ENCODE data around the gene BLOC1S5. TPM values are rescaled to one million over a fixed set of nuclear protein-coding genes. Genes with fewer than 3 reads are reported as not detected.
"Not testable (repeated sequence)": the region's sequence is repeated elsewhere in the genome, so short reads cannot be mapped to it uniquely, and the experiment has no call there.

The BLOC1S5 gene
- total RNA-seq, 1 donor = 7.1 TPM

GRCh38 chr6:7999201-7999600, 65.0 kb downstream of the BLOC1S5 start:
- Histone ChIP-seq H3K4me3 (ENCODE audit: low read length) (no peak overlapping the region), H3K27me3 (ENCODE audit: insufficient read depth, low read length) (no peaks in the 10 kb centered on the region), H3K4me1 (ENCODE audit: insufficient read depth, low read length) (no peaks in the 10 kb centered on the region), H3K9me3 (ENCODE audit: low read depth, low read length) (no peaks in the 10 kb centered on the region)

DNA sequence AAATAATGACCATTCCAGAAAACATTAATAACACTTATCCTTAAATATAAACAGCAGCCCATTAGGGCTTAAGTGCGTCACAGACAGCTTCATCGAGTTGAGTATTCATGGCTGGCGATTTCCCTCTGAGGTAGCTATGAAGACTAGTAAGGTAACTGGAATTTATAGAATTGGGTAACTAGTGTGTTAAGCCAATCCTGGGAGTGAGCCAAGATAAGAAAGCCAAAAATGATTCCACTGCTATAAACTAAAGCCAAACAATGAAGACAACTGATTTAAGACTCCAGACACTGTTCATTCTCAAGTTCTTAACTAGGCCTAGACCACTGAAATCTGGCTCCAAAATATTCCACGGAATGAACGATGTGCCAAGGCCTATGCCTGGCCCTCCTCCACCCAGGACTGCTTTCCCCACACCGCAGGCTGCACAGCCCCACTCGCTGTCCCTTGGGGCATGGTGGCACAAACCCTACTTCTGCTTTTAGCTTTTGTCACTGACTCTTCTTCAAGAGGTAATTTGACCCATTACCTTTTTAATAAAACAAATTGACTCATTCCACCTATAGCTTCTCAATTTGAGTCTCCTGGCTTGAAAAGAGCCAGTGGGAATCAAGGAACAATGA, 66.0 kb downstream of the BLOC1S5 start:
- Histone ChIP-seq H3K9me3 (ENCODE audit: low read depth, low read length) (no peaks in the 10 kb centered on the region), H3K4me3 (ENCODE audit: low read length) (no peak overlapping the region), H3K27me3 (ENCODE audit: insufficient read depth, low read length) (no peaks in the 10 kb centered on the region), H3K4me1 (ENCODE audit: insufficient read depth, low read length) (no peaks in the 10 kb centered on the region)

DNA sequence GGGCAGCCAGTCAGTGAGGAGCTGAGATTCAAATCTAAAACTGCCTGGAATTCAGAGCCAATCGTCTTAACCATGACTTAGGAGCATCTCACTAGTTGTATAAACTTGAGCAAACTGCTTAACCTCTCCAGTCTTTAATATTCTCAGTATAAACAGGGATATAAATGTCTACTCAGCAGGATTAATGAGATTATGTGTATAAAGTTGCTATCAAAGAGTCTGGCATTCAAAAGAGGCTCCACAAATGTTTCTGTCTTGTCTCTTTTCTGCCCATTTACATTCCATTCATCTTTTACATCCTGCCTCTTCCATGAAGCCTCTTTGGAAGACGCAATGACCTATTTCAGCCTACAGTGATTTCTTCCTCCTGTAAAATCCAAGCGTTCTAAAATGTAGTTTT, 66.9 kb downstream of the BLOC1S5 start:
- Histone ChIP-seq H3K4me3 (ENCODE audit: low read length) (no peak overlapping the region), H3K4me1 (ENCODE audit: insufficient read depth, low read length) (no peaks in the 10 kb centered on the region), H3K27me3 (ENCODE audit: insufficient read depth, low read length) (no peaks in the 10 kb centered on the region), H3K9me3 (ENCODE audit: low read depth, low read length) (no peaks in the 10 kb centered on the region)

GRCh38 chr6:7996538-7997111, 67.6 kb downstream of the BLOC1S5 start:
- H3K9me3 ChIP-seq (ENCODE audit: low read depth, low read length) = no peaks in the 10 kb centered on the region
- H3K4me3 ChIP-seq (ENCODE audit: low read length) = no peak overlapping the region
- H3K4me1 ChIP-seq (ENCODE audit: insufficient read depth, low read length) = no peaks in the 10 kb centered on the region
- no peaks in the 10 kb centered on the region for H3K27me3 ChIP-seq (ENCODE audit: insufficient read depth, low read length)

- H3K4me1 ChIP-seq (ENCODE audit: insufficient read depth, low read length) = no peaks in the 10 kb centered on the region
- H3K4me3 ChIP-seq (ENCODE audit: low read length) = no peak overlapping the region
- H3K9me3 ChIP-seq (ENCODE audit: low read depth, low read length) = no peaks in the 10 kb centered on the region
- no peaks in the 10 kb centered on the region for H3K27me3 ChIP-seq (ENCODE audit: insufficient read depth, low read length)
Measured at GRCh38 chr6:7993952-7994351, 70.2 kb downstream of the BLOC1S5 start.

- H3K9me3 ChIP-seq (ENCODE audit: low read depth, low read length) = no peaks in the 10 kb centered on the region
- no peak overlapping the region for H3K4me3 ChIP-seq (ENCODE audit: low read length)
- no peaks in the 10 kb centered on the region for H3K27me3 ChIP-seq (ENCODE audit: insufficient read depth, low read length)
- no peaks in the 10 kb centered on the region for H3K4me1 ChIP-seq (ENCODE audit: insufficient read depth, low read length)
Measured at GRCh38 chr6:7993399-7993798, 70.8 kb downstream of the BLOC1S5 start.

DNA sequence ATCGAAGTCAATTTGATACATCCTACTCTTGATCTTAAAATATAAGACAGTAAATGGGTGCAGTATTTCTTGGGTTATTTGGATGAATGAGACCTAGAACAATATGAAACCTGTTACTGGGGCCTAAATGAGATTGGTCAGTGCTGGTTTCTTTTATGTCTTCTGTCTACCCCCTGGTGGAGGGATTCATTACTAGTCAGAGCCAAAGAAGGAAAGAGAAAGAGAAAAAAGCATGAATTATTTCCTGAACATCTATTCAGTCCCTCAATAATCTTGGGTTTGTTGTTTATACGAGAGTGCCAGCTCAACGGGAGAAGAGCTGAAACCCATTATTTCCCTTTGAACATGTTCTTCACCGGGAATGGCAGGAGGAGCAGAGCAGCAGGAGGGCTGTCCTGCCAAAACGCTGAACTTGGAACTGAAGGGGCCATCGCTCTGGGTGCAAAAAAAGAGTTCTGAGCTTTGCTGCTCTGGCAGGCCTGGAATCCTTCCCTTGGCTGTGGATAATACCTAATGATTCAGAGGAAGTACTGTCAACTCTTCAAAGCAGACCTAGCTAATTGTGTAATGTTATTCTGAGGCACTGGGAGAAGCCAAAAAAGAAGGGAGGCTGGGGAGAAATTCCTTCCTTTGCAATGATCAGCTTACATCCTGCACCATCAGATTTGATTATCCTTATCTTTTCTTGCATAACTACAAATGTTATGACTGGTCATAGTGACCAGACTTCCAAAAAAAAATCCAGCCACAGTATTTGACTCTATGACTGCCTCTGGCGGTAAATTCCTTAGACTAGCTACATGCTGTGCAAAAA, 72.0 kb downstream of the BLOC1S5 start:
- Histone ChIP-seq H3K4me3 (ENCODE audit: low read length) (no peak overlapping the region), H3K27me3 (ENCODE audit: insufficient read depth, low read length) (no peaks in the 10 kb centered on the region), H3K4me1 (ENCODE audit: insufficient read depth, low read length) (no peaks in the 10 kb centered on the region), H3K9me3 (ENCODE audit: low read depth, low read length) (no peaks in the 10 kb centered on the region)

DNA sequence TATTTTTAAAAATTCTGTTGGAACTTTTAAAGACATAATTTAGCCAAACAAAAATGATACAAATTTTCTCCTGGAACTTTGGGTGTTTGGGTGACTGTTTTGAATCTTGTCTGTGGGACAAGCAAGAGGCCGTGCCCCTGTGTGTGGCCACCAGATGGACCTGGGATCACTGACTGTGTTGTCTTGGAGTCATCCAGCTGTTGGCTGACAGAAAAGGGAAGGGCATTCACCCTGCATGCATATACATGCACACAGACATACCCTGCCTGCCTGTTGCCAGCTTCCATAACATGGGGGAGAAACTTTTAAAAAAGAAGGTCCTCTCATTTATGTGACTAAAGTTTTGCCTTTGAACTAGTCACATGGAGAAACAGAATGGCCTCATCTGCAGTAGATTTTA, 72.7 kb downstream of the BLOC1S5 start:
- H3K9me3 ChIP-seq (ENCODE audit: low read depth, low read length) = no peaks in the 10 kb centered on the region
- H3K4me1 ChIP-seq (ENCODE audit: insufficient read depth, low read length) = no peaks in the 10 kb centered on the region
- H3K4me3 ChIP-seq (ENCODE audit: low read length) = no peak overlapping the region
- H3K27me3 ChIP-seq (ENCODE audit: insufficient read depth, low read length) = no peaks in the 10 kb centered on the region

DNA sequence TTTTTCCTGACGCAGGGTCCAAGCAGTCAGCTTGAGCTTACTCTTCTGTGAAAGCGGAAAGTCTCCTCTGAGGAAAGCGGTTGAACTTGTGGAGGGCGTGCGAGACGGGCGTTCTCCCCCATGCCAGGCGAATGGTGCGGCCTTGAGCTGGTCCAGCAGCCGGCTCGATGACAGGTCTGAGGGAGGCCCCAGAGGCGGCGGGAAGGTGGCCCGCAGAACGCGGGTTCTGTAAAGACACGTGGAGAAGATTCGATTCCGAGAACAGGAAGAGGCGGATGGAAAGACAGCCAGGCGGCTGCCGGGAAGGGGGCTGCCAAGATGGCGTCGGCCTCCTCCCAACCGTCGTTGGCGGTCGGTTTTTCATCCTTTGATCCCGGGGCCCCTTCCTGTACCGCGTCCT, 78.0 kb downstream of the BLOC1S5 start:
- H3K4me1 ChIP-seq (ENCODE audit: insufficient read depth, low read length) = no peaks in the 10 kb centered on the region
- H3K27me3 ChIP-seq (ENCODE audit: insufficient read depth, low read length) = no peaks in the 10 kb centered on the region

DNA sequence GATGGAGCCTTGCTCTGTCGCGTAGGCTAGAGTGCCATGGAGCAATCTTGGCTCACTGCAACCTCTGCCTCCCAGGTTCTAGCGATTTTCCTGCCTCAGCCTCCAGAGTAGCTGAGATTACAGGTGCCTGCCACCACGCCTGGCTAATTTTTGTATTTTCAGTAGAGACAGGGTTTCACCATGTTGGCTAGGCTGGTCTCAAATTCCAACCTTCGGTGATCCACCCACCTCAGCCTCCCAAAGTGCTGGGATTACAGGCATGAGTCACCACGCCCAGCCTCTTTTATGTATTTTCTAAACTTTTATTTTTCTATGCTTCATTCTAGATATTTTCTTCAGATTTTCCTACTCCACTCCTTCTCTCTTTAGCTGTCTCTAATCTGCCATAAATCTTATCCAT, 80.2 kb downstream of the BLOC1S5 start:
- not testable (repeated sequence) for H3K9me3 ChIP-seq (ENCODE audit: low read depth, low read length); H3K4me3 ChIP-seq (ENCODE audit: low read length); H3K4me1 ChIP-seq (ENCODE audit: insufficient read depth, low read length); H3K27me3 ChIP-seq (ENCODE audit: insufficient read depth, low read length)

More for the DNA sequence above, 78.0 kb downstream of the BLOC1S5 start:
- Histone ChIP-seq H3K9me3 (ENCODE audit: low read depth, low read length) (no peaks in the 10 kb centered on the region), H3K4me3 (ENCODE audit: low read length) (no peak overlapping the region)

GRCh38 chr6:7979831-7980230, 84.4 kb downstream of the BLOC1S5 start:
- Histone ChIP-seq H3K4me1 (ENCODE audit: insufficient read depth, low read length) (peaks cover 9% of the 10 kb centered on the region), H3K4me3 (ENCODE audit: low read length) (no peak overlapping the region), H3K9me3 (ENCODE audit: low read depth, low read length) (no peaks in the 10 kb centered on the region), H3K27me3 (ENCODE audit: insufficient read depth, low read length) (peaks cover 5% of the 10 kb centered on the region)

DNA sequence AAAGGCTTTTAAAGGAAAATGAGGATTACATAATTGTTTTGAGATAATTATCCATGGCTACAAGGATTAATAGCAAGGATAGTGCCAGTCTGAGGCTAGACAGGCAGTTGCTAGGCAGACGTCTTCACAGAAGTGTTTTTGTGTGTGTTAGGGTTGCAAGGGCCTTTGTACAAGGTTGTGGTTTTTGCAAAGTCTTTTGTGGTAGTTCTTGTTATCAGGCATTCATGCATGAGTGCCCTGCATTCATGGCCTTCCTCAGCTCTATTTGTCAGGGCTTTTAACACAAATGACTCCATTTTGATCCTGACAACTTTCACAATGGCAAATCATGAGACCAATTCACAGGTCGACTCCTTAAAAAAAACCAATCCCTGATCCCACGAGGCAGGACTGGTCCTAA, 85.5 kb downstream of the BLOC1S5 start:
- Histone ChIP-seq H3K4me1 (ENCODE audit: insufficient read depth, low read length) (peaks cover 9% of the 10 kb centered on the region), H3K9me3 (ENCODE audit: low read depth, low read length) (no peaks in the 10 kb centered on the region), H3K27me3 (ENCODE audit: insufficient read depth, low read length) (peaks cover 9% of the 10 kb centered on the region), H3K4me3 (ENCODE audit: low read length) (no peak overlapping the region)

DNA sequence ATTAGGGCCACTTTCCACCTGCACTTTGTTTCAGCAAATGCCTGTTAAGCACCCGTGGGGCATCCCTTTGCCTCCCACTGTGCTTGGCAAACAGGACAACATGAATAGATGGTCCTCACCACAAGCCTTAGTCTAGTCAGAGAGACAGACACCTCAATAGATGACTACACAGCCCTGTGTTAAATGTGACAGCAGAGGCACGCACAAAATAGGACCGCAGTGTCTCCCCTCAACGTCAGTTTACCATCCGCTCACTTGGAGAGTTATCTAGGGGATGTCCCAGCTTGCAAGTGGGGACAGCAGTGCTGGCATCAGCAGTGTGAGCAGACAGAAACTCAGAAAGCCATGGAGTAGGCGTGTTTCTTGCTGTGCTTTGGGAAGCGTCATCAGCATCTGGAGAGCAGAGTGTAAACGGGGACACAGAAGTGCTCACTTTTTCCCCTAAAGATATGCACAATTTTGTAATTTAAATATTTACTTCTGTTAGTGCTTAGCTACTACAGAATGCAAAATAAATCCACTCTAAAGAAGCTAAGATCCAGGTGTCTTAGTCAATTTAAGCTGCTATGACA, 87.6 kb downstream of the BLOC1S5 start:
- Histone ChIP-seq H3K9me3 (ENCODE audit: low read depth, low read length) (no peaks in the 10 kb centered on the region), H3K4me1 (ENCODE audit: insufficient read depth, low read length) (peaks cover 9% of the 10 kb centered on the region), H3K27me3 (ENCODE audit: insufficient read depth, low read length) (peaks cover 9% of the 10 kb centered on the region), H3K4me3 (ENCODE audit: low read length) (no peak overlapping the region)

GRCh38 chr6:7975764-7976146, 88.4 kb downstream of the BLOC1S5 start:
- Histone ChIP-seq H3K4me1 (ENCODE audit: insufficient read depth, low read length) (peaks cover 9% of the 10 kb centered on the region), H3K4me3 (ENCODE audit: low read length) (no peak overlapping the region), H3K9me3 (ENCODE audit: low read depth, low read length) (no peaks in the 10 kb centered on the region), H3K27me3 (ENCODE audit: insufficient read depth, low read length) (peaks cover 9% of the 10 kb centered on the region)

DNA sequence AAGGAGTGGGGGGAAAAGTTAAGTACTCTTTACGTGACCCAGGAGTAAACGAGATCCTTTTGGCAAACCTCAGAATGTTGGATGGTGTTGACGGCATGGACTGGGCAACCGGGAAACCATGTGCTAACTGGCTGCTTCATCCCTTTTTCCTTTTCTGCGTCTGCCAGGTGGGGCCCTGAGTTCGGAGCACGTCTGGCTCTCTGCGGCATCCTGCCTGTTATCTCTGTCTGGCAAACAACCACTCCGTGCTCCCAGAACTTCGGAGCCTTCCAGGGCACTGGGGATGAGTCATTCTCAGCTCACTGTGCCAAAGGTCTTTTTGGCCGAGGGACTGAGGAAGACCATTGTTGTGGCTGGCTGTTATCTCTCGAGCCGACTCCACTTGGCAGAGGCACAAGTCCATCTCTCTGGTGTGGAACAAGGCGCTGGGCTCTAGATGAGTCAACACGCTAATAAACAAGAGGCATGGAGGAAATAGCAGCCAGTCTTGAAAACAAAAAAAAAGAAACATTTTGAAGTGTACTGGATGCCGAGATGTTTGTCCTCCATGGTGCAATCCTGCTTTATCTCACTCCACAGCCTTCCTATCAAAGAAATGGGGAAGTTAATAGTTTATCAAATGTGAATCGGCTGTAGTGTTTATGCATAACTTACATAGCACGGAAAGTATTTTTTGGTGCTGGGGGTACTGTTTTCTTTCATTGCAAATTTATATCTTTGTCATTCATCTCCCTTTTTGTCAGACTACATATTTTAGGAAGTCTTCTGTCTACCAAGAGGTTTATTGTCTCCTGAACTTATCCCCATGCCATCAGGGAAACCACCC, 89.0 kb downstream of the BLOC1S5 start:
- Histone ChIP-seq H3K27me3 (ENCODE audit: insufficient read depth, low read length) (peaks cover 9% of the 10 kb centered on the region), H3K4me1 (ENCODE audit: insufficient read depth, low read length) (peaks cover 9% of the 10 kb centered on the region), H3K9me3 (ENCODE audit: low read depth, low read length) (no peaks in the 10 kb centered on the region), H3K4me3 (ENCODE audit: low read length) (no peak overlapping the region)
